HG02588 (cell line): ENCODE results near the gene DCDC1.
"Not testable (repeated sequence)": the region's sequence is repeated elsewhere in the genome, so short reads cannot be mapped to it uniquely, and the experiment has no call there.

Experiments used
- ATAC-seq: cut with Tn5 transposase; IDR thresholded peaks from one replicate; pipeline ENCODE4 v1.9.1; 2021; ENCODE audit warnings: mild to moderate bottlenecking, moderate library complexity; ENCODE audit not compliant: unreplicated experiment

DCDC1 gene

GRCh38 chr11:31337806-31338205 lies 31.7 kb downstream of the DCDC1 start:
- no peak for ATAC-seq

- ATAC-seq, result no peak
Measured at GRCh38 chr11:31328697-31329096, 40.8 kb downstream of the DCDC1 start.

- no peak for ATAC-seq
Measured at GRCh38 chr11:31327417-31327816, 42.1 kb downstream of the DCDC1 start.

GRCh38 chr11:31326470-31327148 lies 42.9 kb downstream of the DCDC1 start:
- no peak for ATAC-seq

DNA sequence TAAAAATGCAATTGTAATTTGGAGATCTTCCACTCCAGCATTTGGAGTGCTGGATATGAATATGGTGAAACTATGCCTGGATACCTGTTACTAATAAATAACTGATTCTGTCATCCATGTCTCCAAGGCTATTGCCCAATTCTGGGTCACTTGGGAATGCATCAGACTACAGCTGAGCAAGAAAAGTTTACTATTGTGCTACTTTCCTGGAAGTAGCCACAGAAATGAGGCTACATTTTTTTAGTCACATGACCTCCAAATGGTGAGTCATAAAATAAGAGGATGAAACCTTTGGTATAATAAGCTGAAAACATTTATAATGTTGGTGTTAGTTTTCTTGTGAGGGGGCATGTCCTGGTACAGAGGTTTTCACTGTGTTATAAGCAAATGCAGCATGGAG lies 44.4 kb downstream of the DCDC1 start:
- no peak for ATAC-seq

GRCh38 chr11:31323145-31323544 lies 46.4 kb downstream of the DCDC1 start:
- ATAC-seq, result no peak

GRCh38 chr11:31321494-31321893 lies 48.0 kb downstream of the DCDC1 start:
- not testable (repeated sequence) for ATAC-seq

GRCh38 chr11:31303644-31304180 lies 65.8 kb downstream of the DCDC1 start:
- no peak for ATAC-seq

DNA sequence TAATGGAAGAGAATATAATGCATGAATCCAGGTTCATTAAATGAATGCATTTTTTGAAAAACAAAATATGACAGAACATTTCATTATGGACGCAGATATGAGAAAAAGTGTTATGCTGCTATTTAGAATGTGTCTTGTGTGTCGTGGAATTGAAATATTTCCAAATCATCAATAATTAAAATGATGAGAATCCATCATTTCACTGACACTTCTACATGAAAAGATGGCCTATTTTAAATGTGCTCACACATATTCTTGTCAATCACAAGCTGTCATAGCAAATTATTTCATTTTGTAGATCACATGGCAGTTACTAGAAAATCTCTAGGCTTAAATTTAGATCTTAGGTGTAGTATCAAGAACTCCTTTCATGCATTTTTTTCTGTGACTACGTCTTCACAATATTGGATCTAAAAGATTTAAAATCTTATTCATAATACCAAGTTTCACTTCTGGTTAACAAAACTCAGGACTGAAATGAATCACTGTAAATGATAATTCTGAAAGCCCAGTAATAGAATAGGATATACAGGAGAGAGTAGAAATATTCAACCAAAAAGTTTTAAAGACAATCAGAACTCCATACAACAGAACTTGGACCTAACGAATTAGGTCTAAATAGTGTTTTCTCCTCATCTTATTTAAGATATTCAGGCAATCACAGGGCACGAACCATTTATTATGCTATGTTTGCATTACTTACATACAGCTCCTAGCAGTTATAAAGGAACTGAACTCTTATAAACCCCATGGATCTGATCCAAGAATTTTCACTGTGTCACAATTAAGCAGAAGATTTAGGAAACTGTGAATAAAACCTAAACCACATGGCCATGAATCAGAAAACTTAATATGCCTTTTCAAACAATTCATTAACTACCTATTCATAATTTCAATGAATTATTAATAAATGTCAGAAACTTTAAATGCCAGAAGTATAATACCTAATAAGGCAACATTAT lies 67.7 kb downstream of the DCDC1 start:
- no peak for ATAC-seq

- no peak for ATAC-seq
Measured at GRCh38 chr11:31295308-31295707, 74.2 kb downstream of the DCDC1 start.

GRCh38 chr11:31273527-31273926 lies 96.0 kb downstream of the DCDC1 start:
- not testable (repeated sequence) for ATAC-seq

- no peak for ATAC-seq
Measured at GRCh38 chr11:31267720-31268119, 101.8 kb downstream of the DCDC1 start.

- no peak for ATAC-seq
Measured at GRCh38 chr11:31264834-31265233, 104.7 kb downstream of the DCDC1 start.

DNA sequence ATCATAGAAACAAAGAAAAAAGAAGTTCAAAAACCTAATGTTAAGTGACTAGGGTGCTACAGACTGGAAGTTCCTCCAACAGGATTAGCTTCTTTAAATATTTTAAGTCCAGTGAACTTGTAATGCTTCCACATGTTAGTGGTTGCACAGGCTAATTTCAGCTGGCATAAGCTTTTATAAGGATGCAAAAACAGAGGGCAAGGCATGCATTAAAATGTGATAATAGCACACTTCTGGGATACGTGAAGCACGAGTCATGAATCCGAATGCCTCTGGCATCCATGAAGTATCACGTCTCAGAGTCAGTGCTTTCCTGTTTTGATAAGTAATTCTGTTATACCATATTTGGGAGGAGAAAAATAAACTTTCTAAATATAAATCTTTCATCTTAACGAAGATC lies 106.8 kb downstream of the DCDC1 start:
- ATAC-seq, result no peak

DNA sequence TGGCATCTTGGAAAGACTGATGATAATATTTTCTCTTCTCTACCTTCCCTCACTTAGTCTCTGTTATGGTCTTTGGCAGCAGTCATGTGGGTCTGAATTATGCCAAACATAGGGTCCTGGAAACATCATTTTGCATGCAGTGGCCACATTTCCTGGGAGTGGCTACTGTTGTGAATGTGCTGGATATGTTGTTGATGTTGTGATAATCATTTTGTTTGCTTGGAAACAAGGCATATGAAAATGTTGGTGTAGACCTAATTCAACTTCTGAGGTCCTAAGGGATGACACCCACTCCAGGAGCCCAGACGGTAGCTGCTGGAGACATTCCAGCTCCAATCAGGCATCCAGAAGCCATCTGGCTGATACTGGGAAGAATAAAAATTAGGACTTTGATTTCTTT lies 109.7 kb downstream of the DCDC1 start:
- no peak for ATAC-seq

DNA sequence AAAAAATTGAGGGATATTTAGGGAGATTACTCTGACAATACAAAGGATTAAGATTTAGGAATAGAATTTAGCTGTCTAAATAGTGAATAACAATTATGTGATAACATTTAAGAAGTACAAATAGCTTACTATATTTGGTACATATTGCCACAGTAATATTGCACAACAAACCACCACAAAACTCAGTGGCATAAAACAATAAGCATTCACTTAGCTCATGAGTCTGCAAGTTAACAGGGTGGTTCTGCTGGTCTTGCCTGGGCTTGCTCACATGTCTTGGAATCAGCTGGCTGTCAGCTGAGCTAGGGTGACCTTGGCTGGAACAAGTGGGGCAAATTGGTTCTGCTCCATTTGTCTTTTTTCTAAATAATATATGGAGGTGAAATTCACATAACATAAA lies 115.1 kb downstream of the DCDC1 start:
- ATAC-seq, result no peak

DNA sequence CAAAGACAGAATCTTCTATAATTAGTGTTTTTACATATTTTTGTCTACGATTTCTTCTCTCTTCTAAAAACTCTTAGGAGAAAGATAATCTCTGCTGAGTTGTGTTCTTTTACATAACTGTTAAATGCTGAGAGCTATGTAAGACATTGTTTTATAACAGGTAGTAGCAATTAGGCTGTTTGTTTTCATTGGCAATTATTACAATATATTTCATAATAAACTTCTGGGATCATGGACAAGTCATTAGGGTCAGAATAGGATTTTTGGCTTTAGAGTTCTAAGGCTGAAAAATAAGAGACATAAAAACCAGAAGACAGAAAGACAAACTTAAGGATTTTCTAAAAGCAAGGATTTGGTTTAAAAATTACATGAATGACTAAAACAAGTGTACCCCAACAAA lies 120.8 kb downstream of the DCDC1 start:
- ATAC-seq, result no peak

DNA sequence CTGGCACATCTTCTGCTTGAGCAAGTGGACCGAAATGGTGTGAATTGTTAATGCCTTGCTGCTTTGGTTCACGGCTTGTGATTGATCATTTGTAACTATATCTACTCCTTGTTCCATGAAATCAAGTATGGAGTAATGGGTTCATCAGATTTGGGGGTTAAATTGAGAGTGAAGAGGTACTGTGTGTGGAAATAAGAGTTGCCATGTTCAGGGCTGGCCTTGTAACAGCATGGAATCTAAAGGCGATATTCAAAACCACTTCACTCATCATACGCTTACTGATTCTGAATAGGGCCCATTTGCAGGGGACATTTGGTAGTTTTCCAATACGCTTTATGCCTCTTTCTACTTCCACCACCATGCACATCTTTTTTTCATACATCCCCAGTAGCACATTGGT lies 122.2 kb downstream of the DCDC1 start:
- no peak for ATAC-seq

GRCh38 chr11:31246451-31247165 lies 122.9 kb downstream of the DCDC1 start:
- no peak for ATAC-seq

GRCh38 chr11:31243706-31244105 lies 125.8 kb downstream of the DCDC1 start:
- no peak for ATAC-seq

DNA sequence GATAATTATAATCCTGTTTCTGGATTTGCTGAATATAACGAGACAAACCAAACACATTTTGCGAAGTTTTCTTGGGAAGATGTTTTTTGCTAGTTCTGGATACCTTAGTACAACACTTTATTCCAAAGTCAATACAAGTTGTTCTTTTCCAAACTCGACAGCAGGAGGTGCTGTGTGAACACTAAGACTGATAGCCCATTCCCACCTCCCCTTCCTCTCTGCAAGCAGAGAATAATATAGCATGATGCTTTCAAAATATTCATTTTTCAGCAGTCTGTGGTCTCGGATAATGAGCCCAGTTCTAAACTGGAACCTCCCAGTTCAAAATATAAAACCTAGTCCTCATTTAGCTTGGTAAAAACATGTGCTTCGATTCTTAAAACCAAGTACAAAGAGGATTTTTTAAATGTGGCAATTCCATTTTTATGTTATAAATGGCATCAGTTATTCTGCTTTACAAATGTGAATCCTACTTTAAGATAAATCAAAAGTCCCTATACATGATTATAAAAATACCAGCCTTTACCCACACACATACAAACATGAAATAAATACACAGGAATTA lies 129.1 kb downstream of the DCDC1 start:
- no peak for ATAC-seq
